BJ (cell line): ENCODE results near the gene COA7. TPM values are rescaled to one million over a fixed set of nuclear protein-coding genes. Genes with fewer than 3 reads are reported as not detected.

Experiments used
- CTCF ChIA-PET: fragments of 350-600 bp; formaldehyde crosslinking; extraction: SDS; loops from one replicate; lab custom pipeline; 2021; ENCODE audit warnings: antibody characterized with exemption, inconsistent platforms; lab: Yijun Ruan, JAX
- POLR2A ChIA-PET: fragments of 300-600 bp; sonication (Branson Sonifier 250); formaldehyde crosslinking; extraction: SDS; loops from one replicate; lab custom pipeline; 2021; ENCODE audit warnings: antibody characterized with exemption; lab: Charles Lee
- DNase-seq: peaks from one replicate; pipeline ENCODE4 v3.0.0-alpha.2; 2011; ENCODE audit warnings: low read depth
- H3K27me3 ChIP-seq: 2 replicates; pipeline ENCODE4 v1.6.0; 2011; ENCODE audit warnings: low read length; ENCODE audit not compliant: control insufficient read depth, insufficient read depth
- H3K36me3 ChIP-seq: 2 replicates; pipeline ENCODE4 v1.5.1; 2011; ENCODE audit warnings: low read length; ENCODE audit not compliant: control insufficient read depth, insufficient read depth
- H3K4me3 ChIP-seq: 2 replicates; pipeline ENCODE4 v1.5.1; 2011; ENCODE audit warnings: low read depth, mild to moderate bottlenecking, control low read depth, low read length
- polyA plus RNA-seq: library from polyadenylated mRNA; depleted of rRNA; stranded (reverse); fragments of >200 nt; gene quantifications from 2 replicates; pipeline ENCODE4 v1.2.3, GENCODE V29; 2011
- TF ChIP-seq, protein P1 (sequence below): IDR thresholded peaks from 2 replicates; pipeline ENCODE4 v1.5.1; 2011; ENCODE audit warnings: low read depth, mild to moderate bottlenecking, control low read depth, inconsistent platforms, low read length, moderate library complexity; ENCODE audit not compliant: insufficient read depth

Gene COA7
- polyA plus RNA-seq, 1 experiment = 14.4 TPM

DNA sequence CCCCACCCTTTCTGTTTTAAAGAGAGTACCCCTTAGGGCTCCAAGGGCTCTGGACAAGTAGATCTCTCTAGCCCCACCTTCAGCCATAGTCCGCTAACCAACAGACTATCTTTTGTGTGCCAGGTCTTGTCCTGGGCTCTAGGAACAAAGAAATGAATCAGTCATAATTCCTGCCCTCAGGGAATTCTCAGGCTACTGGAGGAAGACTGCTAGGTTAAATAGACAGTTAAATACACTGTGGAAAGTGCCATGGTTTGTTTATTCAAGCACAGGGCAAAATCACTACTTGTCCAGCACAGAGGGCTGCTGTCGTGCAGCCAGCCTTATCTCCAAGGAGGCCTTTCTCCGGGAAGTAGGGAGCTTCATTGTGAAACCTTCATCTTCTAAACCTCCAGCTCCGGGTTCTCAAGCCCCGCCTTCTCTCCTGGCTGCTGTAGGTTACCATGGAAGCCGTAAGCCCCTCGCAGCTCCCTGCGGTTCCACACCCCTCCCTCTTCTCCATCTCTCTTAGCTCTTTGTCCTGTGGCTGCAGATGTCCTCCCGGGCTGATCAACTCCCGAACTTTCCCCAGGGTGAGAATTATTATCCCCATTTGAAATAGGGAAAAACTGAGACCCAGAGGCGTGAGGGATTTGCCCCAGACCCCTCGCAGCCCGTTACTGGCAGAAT is 35.4 kb downstream of the COA7 start:
- TF ChIP-seq, protein P1, sequence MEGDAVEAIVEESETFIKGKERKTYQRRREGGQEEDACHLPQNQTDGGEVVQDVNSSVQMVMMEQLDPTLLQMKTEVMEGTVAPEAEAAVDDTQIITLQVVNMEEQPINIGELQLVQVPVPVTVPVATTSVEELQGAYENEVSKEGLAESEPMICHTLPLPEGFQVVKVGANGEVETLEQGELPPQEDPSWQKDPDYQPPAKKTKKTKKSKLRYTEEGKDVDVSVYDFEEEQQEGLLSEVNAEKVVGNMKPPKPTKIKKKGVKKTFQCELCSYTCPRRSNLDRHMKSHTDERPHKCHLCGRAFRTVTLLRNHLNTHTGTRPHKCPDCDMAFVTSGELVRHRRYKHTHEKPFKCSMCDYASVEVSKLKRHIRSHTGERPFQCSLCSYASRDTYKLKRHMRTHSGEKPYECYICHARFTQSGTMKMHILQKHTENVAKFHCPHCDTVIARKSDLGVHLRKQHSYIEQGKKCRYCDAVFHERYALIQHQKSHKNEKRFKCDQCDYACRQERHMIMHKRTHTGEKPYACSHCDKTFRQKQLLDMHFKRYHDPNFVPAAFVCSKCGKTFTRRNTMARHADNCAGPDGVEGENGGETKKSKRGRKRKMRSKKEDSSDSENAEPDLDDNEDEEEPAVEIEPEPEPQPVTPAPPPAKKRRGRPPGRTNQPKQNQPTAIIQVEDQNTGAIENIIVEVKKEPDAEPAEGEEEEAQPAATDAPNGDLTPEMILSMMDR = no peak

GRCh38 chr1:52660807-52661206 is 37.3 kb downstream of the COA7 start:
- TF ChIP-seq, protein P1 = no peak
- ChIA-PET CTCF (interaction anchor here (1.2 to 1.3 kb wide), 2 partner anchors 11 to 518 kb away, joined by 3 to 6 read pairs; no protein-coding TSS in a partner anchor), POLR2A (no interaction called here)
- Histone ChIP-seq H3K4me3 (no peak overlapping the region), H3K27me3 (peaks cover 2% of the 10 kb centered on the region), H3K36me3 (no peaks in the 10 kb centered on the region)
- no peak for DNase-seq

More for the DNA sequence above, 35.4 kb downstream of the COA7 start:
- Histone ChIP-seq H3K4me3 (no peak overlapping the region), H3K36me3 (no peaks in the 10 kb centered on the region), H3K27me3 (no peaks in the 10 kb centered on the region)
- ChIA-PET CTCF (no interaction called here), POLR2A (interaction anchor here (0.6 kb wide), 1 partner anchor 109 kb away, joined by 3 read pairs; no protein-coding TSS in a partner anchor)
- no peak for DNase-seq

GRCh38 chr1:52659851-52660596 is 38.1 kb downstream of the COA7 start:
- Histone ChIP-seq H3K27me3 (peaks cover 2% of the 10 kb centered on the region), H3K4me3 (no peak overlapping the region), H3K36me3 (no peaks in the 10 kb centered on the region)
- TF ChIP-seq, protein P1 = no peak
- ChIA-PET POLR2A (no interaction called here), CTCF (interaction anchor here (1.2 to 1.3 kb wide), 2 partner anchors 10 to 518 kb away, joined by 3 to 6 read pairs; no protein-coding TSS in a partner anchor)
- no peak for DNase-seq

GRCh38 chr1:52659356-52659755 is 38.8 kb downstream of the COA7 start:
- no peak overlapping the region for H3K4me3 ChIP-seq
- POLR2A ChIA-PET = no interaction called here
- TF ChIP-seq, protein P1 = no peak
- no peak for DNase-seq
- H3K36me3 ChIP-seq = no peaks in the 10 kb centered on the region
- CTCF ChIA-PET = no interaction called here
- peaks cover 2% of the 10 kb centered on the region for H3K27me3 ChIP-seq

DNA sequence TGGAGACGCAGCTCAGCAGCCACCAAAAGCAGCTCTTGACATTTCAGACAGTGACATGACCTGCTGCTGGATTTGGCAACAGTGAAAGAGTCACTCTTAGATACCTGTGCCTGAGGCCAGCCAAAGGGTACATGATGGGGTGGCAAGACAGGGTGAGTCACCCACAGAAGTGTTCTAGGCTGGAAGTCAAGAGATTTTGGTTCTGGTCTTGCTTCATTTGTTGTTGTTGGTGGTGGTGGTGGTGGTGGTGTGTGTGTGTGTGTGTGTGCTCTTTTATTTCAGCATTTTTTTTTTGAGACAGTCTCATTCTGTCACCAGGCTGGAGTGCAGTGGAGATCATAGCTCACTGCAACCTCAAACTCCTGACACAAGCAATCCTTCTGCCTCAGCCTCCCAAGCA is 39.4 kb downstream of the COA7 start:
- CTCF ChIA-PET = no interaction called here
- POLR2A ChIA-PET = no interaction called here
- DNase-seq = no peak
- Histone ChIP-seq H3K4me3 (no peak overlapping the region), H3K27me3 (peaks cover 2% of the 10 kb centered on the region), H3K36me3 (no peaks in the 10 kb centered on the region)
- TF ChIP-seq, protein P1 = no peak
